ENCODE results near the gene MRPS14.

Gene MRPS14

GRCh38 chr1:175054736-175055135 is 31.5 kb upstream of the MRPS14 start:
- no peak overlapping the region for H2BK12ac ChIP-seq (ENCODE audit: low read length in 2 of 2)
- no peaks in the 10 kb centered on the region for H3K36me3 ChIP-seq (ENCODE audit: control insufficient read depth in 1 of 2, insufficient read depth in 2 of 2, low read depth in 1 of 2, low read length in 2 of 2)
- peak overlapping the region in 1 of 2 experiments; percentile 92 for H3K23ac ChIP-seq (ENCODE audit: low read length in 2 of 2)
- WGBS: 69% methylated on average over 3 of the region's 3 CpGs
- no peaks in the 10 kb centered on the region for H3K79me1 ChIP-seq (replicated peaks; ENCODE audit: low read length, poor library complexity, severe bottlenecking)
- no peak overlapping the region for H2BK5ac ChIP-seq (ENCODE audit: low read depth, low read length, poor library complexity, severe bottlenecking)
- no peaks in the 10 kb centered on the region for H3K9me3 ChIP-seq (ENCODE audit: control insufficient read depth, low read length)
- H3K4me1 ChIP-seq (ENCODE audit: control insufficient read depth, insufficient read depth, low read depth, low read length): no peaks in the 10 kb centered on the region
- H3K18ac ChIP-seq (ENCODE audit: low read depth in 1 of 2, low read length in 2 of 2): no peak overlapping the region
- no peak overlapping the region for H3K9ac ChIP-seq (ENCODE audit: low read length)
- no peak overlapping the region for H4K8ac ChIP-seq (ENCODE audit: low read length)
- DNase-seq: no peak
- no peak overlapping the region for H2BK15ac ChIP-seq (ENCODE audit: low read depth, poor library complexity, severe bottlenecking)
- no peak overlapping the region for H3K4me3 ChIP-seq (ENCODE audit: insufficient read depth in 1 of 2, low read depth in 1 of 2, low read length in 2 of 2)
- H2AK5ac ChIP-seq (ENCODE audit: low read length, severe bottlenecking): no peak overlapping the region
- no peak overlapping the region for H3K27ac ChIP-seq (ENCODE audit: low read length, poor library complexity, severe bottlenecking)
- H3K27me3 ChIP-seq (ENCODE audit: control insufficient read depth in 1 of 2, insufficient read depth in 1 of 2, low read length in 2 of 2): peaks cover 0 to 8% of the 10 kb centered on the region in 2 experiments
- H3K14ac ChIP-seq (ENCODE audit: low read length in 2 of 2): no peak overlapping the region
- H2AFZ ChIP-seq (ENCODE audit: low read depth, low read length): no peak overlapping the region
- H3K4ac ChIP-seq (ENCODE audit: low read depth in 1 of 2, low read length in 2 of 2): no peak overlapping the region
- H3K4me2 ChIP-seq (ENCODE audit: low read length, poor library complexity, severe bottlenecking): no peak overlapping the region
- no peak overlapping the region for H4K91ac ChIP-seq (ENCODE audit: low read length)
- H2BK120ac ChIP-seq (ENCODE audit: low read depth, low read length): no peak overlapping the region

DNA sequence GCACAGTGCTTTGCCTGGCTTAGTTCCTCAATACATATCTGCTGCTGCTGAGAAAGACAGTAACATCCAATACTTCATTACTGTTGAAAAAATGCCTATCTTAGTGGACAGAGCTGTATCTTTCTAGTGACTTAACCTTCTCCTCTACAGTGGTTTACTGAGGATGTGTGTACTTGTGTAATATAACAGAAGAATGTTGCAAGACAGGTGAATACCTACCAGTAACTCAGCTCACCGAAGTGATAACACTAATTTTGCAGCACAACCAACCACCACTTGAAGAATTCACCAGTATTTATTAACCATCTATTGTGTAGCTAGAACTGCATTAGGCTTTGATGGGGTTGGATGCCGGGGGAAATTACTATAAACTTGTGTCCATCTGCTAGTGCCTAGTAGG is 27.8 kb upstream of the MRPS14 start:
- Histone ChIP-seq H3K23ac (ENCODE audit: low read length in 2 of 2) (no peak overlapping the region), H4K8ac (ENCODE audit: low read length) (no peak overlapping the region), H3K4me1 (ENCODE audit: control insufficient read depth, insufficient read depth, low read depth, low read length) (no peaks in the 10 kb centered on the region), H3K14ac (ENCODE audit: low read length in 2 of 2) (no peak overlapping the region), H2AFZ (ENCODE audit: low read depth, low read length) (no peak overlapping the region), H3K4me2 (ENCODE audit: low read length, poor library complexity, severe bottlenecking) (no peak overlapping the region), H3K27ac (ENCODE audit: low read length, poor library complexity, severe bottlenecking) (no peak overlapping the region), H4K91ac (ENCODE audit: low read length) (no peak overlapping the region), H3K27me3 (ENCODE audit: control insufficient read depth in 1 of 2, insufficient read depth in 1 of 2, low read length in 2 of 2) (peaks cover 0 to 12% of the 10 kb centered on the region in 2 experiments), H2AK5ac (ENCODE audit: low read length, severe bottlenecking) (no peak overlapping the region), H2BK120ac (ENCODE audit: low read depth, low read length) (no peak overlapping the region), H2BK15ac (ENCODE audit: low read depth, poor library complexity, severe bottlenecking) (no peak overlapping the region), H3K9ac (ENCODE audit: low read length) (no peak overlapping the region), H3K4ac (ENCODE audit: low read depth in 1 of 2, low read length in 2 of 2) (no peak overlapping the region), H3K9me3 (ENCODE audit: control insufficient read depth, low read length) (no peaks in the 10 kb centered on the region), H2BK5ac (ENCODE audit: low read depth, low read length, poor library complexity, severe bottlenecking) (no peak overlapping the region), H3K36me3 (ENCODE audit: control insufficient read depth in 1 of 2, insufficient read depth in 2 of 2, low read depth in 1 of 2, low read length in 2 of 2) (no peaks in the 10 kb centered on the region), H3K79me1 (replicated peaks; ENCODE audit: low read length, poor library complexity, severe bottlenecking) (no peaks in the 10 kb centered on the region), H3K4me3 (ENCODE audit: insufficient read depth in 1 of 2, low read depth in 1 of 2, low read length in 2 of 2) (no peak overlapping the region), H3K18ac (ENCODE audit: low read depth in 1 of 2, low read length in 2 of 2) (no peak overlapping the region), H2BK12ac (ENCODE audit: low read length in 2 of 2) (no peak overlapping the region)
- WGBS: 87% methylated on average over 1 of the region's 2 CpGs
- no peak for DNase-seq

- no peak overlapping the region for H4K8ac ChIP-seq (ENCODE audit: low read length)
- H3K4ac ChIP-seq (ENCODE audit: low read depth in 1 of 2, low read length in 2 of 2): no peak overlapping the region
- no peaks in the 10 kb centered on the region for H3K9me3 ChIP-seq (ENCODE audit: control insufficient read depth, low read length)
- no peak overlapping the region for H3K9ac ChIP-seq (ENCODE audit: low read length)
- H2BK5ac ChIP-seq (ENCODE audit: low read depth, low read length, poor library complexity, severe bottlenecking): no peak overlapping the region
- no peaks in the 10 kb centered on the region for H3K36me3 ChIP-seq (ENCODE audit: control insufficient read depth in 1 of 2, insufficient read depth in 2 of 2, low read depth in 1 of 2, low read length in 2 of 2)
- H2BK120ac ChIP-seq (ENCODE audit: low read depth, low read length): no peak overlapping the region
- no peak overlapping the region for H3K4me2 ChIP-seq (ENCODE audit: low read length, poor library complexity, severe bottlenecking)
- DNase-seq: no peak
- H2AK5ac ChIP-seq (ENCODE audit: low read length, severe bottlenecking): no peak overlapping the region
- H3K79me1 ChIP-seq (replicated peaks; ENCODE audit: low read length, poor library complexity, severe bottlenecking): no peaks in the 10 kb centered on the region
- peaks cover 4% of the 10 kb centered on the region for H3K4me1 ChIP-seq (ENCODE audit: control insufficient read depth, insufficient read depth, low read depth, low read length)
- H3K27me3 ChIP-seq (ENCODE audit: control insufficient read depth in 1 of 2, insufficient read depth in 1 of 2, low read length in 2 of 2): peaks cover 0 to 14% of the 10 kb centered on the region in 2 experiments
- no peak overlapping the region for H4K91ac ChIP-seq (ENCODE audit: low read length)
- no peak overlapping the region for H3K4me3 ChIP-seq (ENCODE audit: insufficient read depth in 1 of 2, low read depth in 1 of 2, low read length in 2 of 2)
- H3K18ac ChIP-seq (ENCODE audit: low read depth in 1 of 2, low read length in 2 of 2): no peak overlapping the region
- H2AFZ ChIP-seq (ENCODE audit: low read depth, low read length): no peak overlapping the region
- no peak overlapping the region for H2BK15ac ChIP-seq (ENCODE audit: low read depth, poor library complexity, severe bottlenecking)
- H3K14ac ChIP-seq (ENCODE audit: low read length in 2 of 2): no peak overlapping the region
- no peak overlapping the region for H3K27ac ChIP-seq (ENCODE audit: low read length, poor library complexity, severe bottlenecking)
- H3K23ac ChIP-seq (ENCODE audit: low read length in 2 of 2): no peak overlapping the region
- WGBS: 95% methylated on average over 18 of the region's 32 CpGs
- no peak overlapping the region for H2BK12ac ChIP-seq (ENCODE audit: low read length in 2 of 2)
These were observed 22.3 kb upstream of the MRPS14 start for GRCh38 chr1:175045519-175045918.

DNA sequence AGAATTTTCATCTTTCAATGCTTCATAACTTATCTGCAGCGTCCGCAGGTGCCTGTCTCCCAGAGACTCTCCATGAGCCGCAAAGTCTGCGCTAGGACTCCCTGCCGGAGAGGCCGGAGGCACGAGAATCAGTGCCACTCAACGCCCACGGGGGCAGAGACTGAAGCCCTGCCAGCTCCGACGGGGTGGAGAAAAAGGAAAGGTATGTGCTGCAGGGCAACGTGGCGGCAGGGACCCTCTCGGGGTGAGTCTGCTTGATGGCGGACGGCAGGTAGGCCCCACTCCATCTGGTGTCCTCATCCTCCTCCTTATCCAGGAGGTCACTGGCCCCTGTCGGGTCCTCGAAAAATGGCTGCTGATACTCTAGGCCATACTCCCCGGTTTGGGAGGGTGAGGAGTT is 21.9 kb upstream of the MRPS14 start:
- Histone ChIP-seq H3K14ac (ENCODE audit: low read length in 2 of 2) (no peak overlapping the region), H3K79me1 (replicated peaks; ENCODE audit: low read length, poor library complexity, severe bottlenecking) (no peaks in the 10 kb centered on the region), H3K4ac (ENCODE audit: low read depth in 1 of 2, low read length in 2 of 2) (no peak overlapping the region), H3K27ac (ENCODE audit: low read length, poor library complexity, severe bottlenecking) (no peak overlapping the region), H2BK15ac (ENCODE audit: low read depth, poor library complexity, severe bottlenecking) (no peak overlapping the region), H2BK12ac (ENCODE audit: low read length in 2 of 2) (no peak overlapping the region), H2AFZ (ENCODE audit: low read depth, low read length) (no peak overlapping the region), H3K27me3 (ENCODE audit: control insufficient read depth in 1 of 2, insufficient read depth in 1 of 2, low read length in 2 of 2) (peaks cover under 1 to 14% of the 10 kb centered on the region in 2 experiments), H3K4me2 (ENCODE audit: low read length, poor library complexity, severe bottlenecking) (no peak overlapping the region), H2BK5ac (ENCODE audit: low read depth, low read length, poor library complexity, severe bottlenecking) (no peak overlapping the region), H2AK5ac (ENCODE audit: low read length, severe bottlenecking) (no peak overlapping the region), H4K8ac (ENCODE audit: low read length) (no peak overlapping the region), H3K9me3 (ENCODE audit: control insufficient read depth, low read length) (no peaks in the 10 kb centered on the region), H3K4me1 (ENCODE audit: control insufficient read depth, insufficient read depth, low read depth, low read length) (peaks cover 4% of the 10 kb centered on the region), H3K36me3 (ENCODE audit: control insufficient read depth in 1 of 2, insufficient read depth in 2 of 2, low read depth in 1 of 2, low read length in 2 of 2) (no peaks in the 10 kb centered on the region), H4K91ac (ENCODE audit: low read length) (no peak overlapping the region), H3K18ac (ENCODE audit: low read depth in 1 of 2, low read length in 2 of 2) (no peak overlapping the region), H3K4me3 (ENCODE audit: insufficient read depth in 1 of 2, low read depth in 1 of 2, low read length in 2 of 2) (no peak overlapping the region), H3K23ac (ENCODE audit: low read length in 2 of 2) (no peak overlapping the region), H2BK120ac (ENCODE audit: low read depth, low read length) (no peak overlapping the region), H3K9ac (ENCODE audit: low read length) (no peak overlapping the region)
- 90% methylated on average over 14 of the region's 19 CpGs for WGBS
- no peak for DNase-seq

Data from mesenchymal stem cell (in vitro differentiated cells and primary cell).